GM19452 (cell line): Measurements from ENCODE around the gene NR3C2.

ENCODE experiments used
- ATAC-seq: cut with Tn5 transposase; IDR thresholded peaks from one replicate; pipeline ENCODE4 v1.9.1; 2021; ENCODE audit not compliant: unreplicated experiment

NR3C2 gene

DNA sequence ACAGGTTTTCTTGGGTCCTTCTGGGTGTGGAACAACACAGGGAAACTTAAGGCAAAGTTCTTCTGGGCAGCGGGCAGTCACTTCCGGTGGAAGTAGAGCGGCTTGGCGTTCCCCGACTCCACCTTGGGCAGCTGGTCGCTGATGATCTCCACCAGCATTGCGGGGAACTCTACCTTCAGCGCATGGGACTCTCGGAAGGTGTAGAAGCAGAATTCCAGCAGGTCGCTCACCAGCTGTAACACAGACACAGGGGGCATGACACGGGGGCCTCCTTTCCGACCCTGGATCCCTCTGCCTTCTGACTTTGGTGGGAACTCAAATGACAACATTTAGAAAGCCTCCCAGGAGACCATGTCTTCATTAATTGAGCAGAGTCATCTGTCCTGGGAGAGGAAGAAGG, 360.9 kb downstream of the NR3C2 start:
- ATAC-seq: no peak

DNA sequence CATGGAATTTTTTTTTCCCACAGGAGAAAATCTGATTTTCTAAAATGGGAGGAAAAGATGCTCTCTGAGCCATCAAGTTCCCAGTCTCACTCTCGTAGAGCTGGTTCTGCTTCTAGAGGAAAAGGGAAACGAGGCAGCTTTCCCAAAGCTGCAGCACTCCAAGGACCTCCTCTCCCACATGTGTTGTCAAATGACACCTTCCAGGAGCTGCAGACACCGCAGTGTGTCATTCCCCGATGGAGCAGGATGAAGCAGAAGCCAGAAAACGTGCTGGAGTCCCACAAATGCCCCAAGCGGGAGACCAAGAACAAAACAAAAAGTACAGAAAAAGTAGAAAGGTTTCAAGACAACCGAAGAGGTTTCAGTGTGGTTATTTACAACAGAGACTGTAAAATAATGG, 362.3 kb downstream of the NR3C2 start:
- ATAC-seq: no peak

DNA sequence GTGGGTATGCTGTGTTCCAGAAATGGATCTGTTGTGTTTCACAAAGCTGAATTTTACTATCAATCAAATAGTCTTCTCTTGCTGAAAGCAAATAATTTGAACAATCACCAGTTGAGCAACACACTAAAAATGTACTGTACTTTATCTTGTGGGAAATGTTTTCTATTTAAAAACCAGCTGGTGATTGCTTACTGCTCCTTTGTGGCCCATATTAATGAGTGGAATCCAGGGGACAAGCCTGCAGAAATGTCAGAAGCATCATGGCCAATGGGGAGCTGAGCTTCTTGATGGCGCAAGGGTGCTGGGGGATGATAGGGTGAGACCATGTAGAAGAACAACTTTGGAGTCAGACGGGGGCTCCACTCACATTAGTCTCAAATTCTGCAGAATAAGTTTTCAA, 364.2 kb downstream of the NR3C2 start:
- no peak for ATAC-seq

DNA sequence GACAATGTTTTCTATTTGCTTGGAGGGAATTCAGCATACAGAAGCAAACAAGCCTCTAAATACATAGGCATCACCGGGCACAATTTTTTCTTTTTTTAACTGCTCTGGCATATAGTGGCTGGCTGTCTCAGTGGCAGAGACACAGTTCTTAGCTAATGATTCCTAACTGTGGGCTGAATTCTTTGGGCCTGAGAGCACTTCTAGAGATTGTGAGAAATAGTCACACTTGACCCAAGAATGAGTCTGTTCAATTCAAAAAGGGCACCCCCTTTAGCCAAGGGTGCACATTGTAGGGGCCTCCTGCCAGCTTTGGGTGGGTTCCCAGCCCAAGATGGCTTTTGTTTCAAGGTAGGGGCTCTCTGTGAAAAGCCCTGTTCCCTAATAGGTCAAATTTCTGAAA, 364.6 kb downstream of the NR3C2 start:
- no peak for ATAC-seq

DNA sequence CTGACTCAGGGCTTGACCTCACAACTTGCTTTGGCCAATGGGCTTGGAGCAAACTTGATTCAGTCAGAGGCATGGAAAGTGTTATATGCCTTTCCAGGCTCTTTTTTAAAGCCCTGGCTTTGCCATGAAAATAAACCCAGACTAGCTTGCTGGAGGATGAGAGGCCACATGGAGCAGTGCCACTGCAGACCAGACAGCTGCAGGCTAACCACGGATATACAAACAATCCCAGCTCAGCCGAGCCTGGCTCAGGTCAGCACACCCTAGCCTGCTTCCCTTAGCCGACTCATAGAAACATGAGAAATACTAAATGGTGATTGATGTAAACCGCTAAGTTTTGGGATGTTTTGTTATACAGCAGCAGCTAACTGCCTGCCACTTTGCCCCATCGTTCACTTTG, 365.2 kb downstream of the NR3C2 start:
- ATAC-seq: no peak

DNA sequence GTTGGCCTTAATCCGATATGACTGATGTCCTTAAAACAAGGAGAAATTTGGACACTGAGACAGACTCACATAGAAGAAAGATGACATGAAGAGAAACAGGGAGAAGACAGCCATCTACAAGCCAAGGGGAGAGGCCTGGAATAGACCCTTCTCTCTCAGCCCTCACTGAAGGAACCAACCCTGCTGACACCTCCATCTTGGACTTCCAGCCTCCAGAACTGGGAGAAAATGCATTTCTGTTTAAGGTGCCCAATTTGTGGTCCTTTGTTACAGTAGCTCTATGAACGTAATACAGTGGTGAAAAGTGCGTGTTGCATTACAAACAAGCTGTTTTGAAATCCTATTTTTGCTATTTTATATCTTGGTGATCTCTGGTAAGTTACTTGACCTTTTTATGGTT, 366.8 kb downstream of the NR3C2 start:
- ATAC-seq: no peak

DNA sequence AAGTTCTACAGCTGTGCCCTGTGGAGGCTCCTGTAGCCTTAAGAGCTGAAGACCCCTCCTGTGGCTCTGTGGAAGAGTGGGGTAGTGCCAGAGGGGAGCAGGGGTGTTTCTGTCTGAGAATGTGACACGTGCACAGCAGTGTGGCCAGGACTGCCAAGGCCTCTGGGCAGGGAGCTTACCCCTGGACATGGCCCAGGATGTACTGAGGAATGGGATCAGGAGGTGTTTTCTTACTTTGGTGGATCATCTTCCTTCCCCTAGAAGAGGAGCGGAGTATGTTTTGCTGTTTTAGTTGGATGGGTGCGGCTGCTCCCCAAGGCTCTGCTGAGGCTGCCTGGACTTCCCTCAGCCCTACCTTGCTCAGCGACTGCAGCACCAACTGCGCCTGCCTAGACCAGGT, 367.8 kb downstream of the NR3C2 start:
- no peak for ATAC-seq

DNA sequence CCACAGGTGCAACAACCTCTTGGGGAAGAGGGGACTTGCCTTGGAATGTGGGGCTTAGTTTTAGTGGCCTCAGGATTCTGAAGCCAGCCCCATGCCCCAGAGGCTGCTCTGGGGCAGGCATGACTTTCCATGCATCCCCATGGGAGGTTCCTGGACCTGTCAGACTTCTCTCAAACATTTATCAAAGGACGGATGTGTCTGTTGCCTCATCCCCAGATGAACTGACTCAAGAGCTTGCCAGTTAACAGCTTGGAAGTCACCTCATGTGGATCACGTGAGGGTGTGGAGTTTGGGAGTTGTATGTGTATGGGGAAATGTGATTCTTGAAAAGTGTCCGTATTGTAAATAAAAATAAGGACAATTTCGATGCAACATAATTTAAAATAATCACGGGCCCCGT, 368.9 kb downstream of the NR3C2 start:
- ATAC-seq: no peak

DNA sequence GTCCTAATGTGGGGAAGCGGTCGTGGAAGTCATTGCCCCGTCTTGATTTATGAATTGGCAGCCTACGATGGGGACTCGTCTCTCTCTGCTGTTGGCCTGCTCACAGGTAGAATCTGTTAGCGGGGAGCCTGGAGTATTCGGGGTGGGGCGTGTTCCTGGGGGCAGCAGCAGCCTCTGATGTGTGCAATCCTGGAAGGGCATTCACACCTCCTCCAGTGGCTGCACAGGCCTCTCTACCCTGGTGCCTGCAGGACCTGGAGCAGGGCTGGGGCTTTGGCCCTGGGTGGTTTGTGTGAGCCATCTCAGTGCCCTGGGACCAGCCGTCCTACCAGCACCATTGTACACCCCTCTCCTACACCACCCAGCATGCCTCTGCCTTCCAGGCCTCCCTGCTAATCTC, 369.4 kb downstream of the NR3C2 start:
- no peak for ATAC-seq

DNA sequence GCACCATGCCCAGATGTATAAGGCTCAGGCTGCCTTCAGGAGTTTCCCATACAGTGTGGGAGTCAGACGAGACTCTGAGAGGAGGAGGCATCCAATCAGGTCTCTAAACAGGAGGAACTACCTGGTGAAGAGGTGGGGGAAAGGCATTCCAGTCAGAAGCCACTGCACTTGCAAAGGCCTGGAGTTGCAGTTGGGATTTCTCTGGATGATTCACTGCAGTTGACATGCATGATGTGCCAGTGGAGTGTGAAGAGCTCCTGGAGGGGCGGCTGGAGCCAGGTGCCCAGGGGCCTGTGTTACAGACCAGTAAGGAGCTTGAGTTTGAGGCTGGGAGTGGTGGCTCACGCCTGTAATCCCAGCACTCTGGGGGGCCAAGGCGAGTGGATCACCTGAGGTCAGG, 371.2 kb downstream of the NR3C2 start:
- ATAC-seq: no peak

DNA sequence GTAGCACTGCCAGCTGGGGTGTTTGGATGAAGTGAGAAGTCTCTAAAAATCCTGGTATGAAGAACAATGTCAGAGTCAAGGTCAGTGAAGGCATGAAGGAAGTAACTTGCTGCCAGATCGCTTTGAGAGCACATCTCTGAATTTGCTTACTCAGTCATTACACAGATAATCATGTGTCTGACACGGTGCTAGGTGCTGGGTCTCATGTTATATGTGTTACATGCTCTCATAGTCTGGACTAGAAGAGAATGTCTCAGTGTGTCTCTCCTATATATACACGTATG, 372.4 kb downstream of the NR3C2 start:
- no peak for ATAC-seq

DNA sequence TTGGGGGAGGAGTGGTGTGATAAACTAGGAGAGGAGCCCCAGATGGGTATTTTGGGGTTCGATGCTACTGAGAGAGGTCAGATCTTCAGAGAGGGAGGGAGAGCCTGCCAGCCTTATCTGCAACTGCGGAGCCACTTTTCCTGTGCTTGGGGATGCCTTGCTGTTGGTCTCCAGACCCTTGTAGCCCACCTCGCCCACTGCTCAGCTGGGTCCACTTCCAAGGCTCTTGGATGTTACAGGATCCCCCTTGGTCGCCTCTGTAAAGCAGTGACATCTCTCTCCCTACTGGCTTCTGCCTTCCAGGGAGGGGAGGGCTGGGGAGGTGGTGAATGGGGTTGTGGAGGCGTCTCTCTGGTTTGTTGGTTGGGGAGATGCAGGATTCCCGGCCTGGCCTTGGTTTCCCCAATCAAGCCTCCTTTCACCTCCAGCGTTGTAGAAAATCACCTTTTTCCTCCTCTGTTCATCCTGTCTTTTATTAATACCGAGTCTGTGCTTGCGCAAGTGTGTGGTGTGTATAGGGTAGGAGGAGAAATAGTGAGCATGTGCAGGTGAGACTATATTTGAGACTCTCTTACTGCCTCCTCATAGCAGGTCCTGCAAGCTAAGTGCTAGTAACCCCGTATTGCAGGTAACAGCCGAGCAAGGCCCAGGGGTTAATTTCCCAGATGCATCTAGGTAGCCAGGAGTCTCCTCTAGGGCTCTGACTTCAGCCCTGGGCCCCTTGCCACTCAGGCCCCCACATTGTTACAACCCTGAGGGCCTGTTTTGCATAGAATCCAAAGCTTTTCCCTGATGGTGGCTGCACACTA, 372.9 kb downstream of the NR3C2 start:
- ATAC-seq: no peak

DNA sequence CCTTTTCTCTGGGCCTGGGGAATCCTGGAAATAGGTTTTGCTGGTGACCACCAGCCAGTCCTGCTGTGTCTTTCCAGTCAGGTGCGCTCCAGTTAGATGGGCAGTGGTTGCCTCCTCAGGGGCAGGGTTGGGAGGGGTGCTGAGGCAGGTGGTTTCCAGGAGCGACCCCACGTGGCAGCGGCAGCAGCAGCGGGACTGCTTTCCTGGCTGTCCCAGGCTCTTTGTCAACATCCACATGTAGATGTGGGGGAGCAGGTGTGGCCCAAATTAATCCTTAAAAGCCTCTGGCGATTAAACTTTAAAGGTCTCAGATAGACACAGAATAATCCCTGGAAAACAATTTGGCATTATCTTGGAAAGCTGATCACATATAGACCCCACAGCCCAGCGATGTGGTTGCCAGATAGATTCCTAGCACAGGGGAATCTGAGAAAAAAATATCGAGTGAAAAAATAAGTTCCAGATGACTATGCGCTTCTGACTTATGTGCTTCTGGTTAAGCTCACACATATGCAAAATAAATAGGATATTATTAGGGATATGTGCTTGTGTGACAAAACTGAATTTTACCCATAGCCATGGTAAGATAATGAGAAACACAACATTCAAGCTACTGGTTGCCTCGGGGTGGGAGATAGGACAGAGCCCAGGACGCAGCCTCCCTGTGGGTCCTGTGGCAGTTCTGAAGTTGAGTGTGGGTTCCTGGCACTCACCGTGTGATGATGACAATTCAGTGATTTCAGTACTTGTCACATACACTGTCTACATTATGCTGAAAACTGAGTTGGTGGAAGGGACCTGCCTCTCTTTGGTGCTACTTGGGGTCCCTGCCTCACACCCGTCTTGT, 373.9 kb downstream of the NR3C2 start:
- no peak for ATAC-seq

DNA sequence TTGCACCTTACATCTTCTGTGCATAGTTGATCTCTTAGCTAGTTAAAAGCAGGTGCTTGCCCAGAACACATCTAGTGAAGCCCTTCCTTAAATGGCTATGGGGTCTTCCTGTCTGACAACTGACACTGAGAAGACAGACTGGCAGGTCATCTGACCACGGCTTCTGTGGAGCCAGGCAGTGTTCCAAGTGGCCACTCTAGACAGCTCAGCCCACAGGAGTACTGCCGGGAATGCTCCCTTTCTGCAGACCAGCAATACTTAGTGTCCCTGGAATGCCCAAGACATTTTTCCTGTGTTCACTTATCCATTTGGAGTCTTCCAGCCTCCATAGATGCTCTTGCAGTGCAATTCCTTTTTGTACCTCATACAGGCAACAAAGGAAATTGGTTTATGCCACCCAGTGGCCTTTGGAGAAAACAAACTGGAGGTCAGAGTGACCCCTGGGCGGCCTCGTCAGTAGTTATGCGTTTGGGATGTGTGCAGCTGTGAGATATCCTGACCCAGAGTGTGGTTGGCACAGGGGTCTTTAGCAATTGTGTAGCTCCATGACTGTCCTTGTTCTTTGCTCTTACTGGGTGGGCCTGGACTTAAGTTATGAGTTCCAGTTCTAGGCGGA, 374.8 kb downstream of the NR3C2 start:
- ATAC-seq: no peak

DNA sequence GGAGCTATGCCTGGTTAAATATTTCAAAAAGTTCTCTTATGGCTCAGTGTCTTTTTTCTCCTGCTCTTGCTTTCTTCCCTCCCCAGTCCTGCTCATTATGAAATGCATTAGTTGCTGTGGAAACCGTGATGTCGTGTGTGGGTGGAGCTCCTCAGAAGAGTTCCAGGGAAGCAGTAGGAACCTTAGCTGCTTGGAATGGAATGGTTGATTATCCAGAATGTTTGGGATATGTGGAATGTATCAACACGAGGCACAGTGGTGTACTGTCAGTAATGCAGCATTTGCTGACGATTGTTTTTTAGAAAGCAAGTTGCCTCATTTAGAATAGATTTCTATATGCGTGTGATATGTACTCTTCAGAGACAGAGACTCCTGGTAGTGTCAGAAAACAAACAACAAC, 377.1 kb downstream of the NR3C2 start:
- no peak for ATAC-seq

DNA sequence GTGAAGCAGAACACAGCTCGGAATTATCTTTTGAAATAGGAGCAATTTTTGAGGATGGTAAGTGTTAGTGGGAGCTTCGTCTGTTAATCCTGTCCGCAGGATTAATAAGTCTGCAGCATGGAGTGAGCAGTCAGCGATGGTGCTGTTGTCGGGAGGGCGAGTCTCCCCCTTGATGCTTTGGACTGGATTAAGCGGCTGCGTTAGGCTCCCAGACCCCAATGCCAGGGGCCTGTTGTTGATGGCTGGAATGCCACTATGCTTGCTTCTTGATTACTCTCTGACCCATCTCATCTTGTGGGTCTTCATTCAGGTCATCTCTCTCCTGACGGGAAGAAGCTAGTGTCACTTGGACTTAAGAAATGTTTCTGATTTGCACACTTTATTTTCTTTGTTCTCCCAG, 377.8 kb downstream of the NR3C2 start:
- ATAC-seq: no peak

DNA sequence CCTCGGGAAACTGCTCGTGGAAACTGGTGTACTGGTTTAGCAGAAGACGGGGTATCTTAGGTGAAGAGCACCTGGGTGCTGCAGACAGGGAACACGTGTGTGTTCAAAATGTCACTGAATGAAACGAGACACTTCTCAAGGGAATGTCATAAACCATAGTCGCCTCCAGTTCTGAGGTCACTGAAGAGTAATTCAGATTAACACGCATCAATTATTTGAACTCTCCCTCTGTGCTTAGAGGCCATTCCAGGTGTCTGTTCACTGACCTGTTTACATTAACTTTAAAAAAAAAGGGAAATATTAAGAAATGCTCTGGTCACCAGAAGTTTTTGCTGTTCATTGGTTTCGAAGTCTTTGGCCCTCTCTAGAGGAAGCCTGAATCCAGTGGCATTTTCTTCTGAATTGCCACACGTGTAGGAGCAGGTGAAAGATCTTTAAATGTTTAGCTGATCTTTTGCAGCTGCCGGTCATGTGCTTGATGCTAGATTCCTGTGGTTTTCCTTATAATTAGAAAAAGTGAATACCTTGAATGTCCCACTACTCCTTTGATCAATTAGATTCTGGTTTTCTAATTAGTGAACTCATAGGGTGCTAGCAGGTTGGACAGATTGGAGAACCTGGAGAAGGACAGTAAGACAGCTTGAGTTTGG, 379.8 kb downstream of the NR3C2 start:
- ATAC-seq: no peak

DNA sequence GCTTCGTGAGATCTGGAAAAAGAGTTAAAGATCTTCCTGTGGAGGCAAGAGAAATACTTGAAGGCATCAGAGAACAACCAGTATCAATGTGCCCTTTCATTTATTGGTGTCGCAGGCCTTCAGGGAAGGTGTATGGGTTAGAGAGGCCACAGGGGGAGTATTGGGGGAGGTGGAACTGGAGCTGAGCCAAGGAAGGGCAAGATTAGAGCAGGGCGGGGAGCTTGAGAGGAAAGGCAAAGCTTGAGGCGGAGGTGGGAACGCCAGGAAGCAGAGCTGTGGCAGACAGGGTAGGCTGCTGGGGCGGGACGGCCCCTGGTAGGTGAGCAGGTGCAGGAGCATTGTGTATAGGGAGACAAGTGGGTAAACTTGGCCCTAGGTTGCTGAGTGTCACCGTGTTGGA, 380.4 kb downstream of the NR3C2 start:
- no peak for ATAC-seq

DNA sequence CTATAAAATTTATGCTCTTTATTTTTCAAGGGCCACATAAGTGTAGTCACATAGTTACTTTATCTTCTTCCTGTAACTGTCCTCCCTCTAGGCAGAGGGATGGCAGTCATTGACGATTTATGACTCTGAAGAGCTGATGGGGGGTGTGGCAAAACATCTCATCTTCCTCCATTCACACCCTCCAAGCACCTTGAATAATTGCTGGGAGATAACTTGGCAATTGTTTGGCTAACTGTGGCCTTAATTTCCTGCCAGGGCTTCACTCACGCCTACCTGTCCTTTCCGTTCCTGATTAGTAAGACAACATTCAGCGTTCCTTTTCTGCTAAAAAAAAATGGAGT, 381.1 kb downstream of the NR3C2 start:
- ATAC-seq: no peak

DNA sequence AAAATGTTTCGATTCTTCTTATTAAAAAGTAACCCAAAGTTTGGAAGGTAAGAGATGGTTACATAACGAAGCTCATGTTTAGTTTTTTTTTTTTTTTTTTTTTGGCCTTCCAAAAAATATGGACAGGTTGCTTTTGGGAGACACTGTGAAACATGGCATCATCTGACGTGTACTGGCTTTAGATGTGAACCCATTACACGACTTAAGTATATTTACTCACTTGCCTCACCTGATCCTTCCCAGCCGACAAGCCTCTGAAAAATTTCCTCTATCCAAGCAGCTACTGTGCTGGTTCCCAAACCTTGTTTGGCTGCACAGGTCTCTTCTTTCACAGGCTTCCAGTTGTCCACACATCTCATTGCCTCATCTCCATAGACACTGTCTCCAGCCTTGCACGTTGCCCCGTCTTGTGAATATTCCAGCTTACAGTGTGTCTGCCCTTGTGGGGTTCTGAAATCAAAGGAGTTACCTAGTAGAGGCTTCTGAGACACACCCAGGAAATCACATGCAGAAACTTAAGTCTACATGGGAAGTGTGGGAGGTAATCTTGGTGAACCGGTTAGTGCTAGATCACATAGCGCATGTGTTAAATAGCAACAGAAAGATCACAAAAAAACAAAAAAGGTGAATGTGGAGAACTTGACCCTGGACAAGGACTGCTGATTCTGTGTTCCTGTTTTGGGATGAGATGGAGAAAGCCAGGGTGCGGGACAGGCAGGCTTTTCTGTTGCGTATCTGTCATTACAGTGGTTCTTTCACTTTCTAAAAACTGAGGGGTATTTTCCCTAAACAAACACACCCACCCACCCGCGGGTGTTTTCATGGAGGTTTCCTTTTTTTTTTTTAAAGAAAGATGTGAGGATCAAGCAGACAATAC, 381.7 kb downstream of the NR3C2 start:
- no peak for ATAC-seq

DNA sequence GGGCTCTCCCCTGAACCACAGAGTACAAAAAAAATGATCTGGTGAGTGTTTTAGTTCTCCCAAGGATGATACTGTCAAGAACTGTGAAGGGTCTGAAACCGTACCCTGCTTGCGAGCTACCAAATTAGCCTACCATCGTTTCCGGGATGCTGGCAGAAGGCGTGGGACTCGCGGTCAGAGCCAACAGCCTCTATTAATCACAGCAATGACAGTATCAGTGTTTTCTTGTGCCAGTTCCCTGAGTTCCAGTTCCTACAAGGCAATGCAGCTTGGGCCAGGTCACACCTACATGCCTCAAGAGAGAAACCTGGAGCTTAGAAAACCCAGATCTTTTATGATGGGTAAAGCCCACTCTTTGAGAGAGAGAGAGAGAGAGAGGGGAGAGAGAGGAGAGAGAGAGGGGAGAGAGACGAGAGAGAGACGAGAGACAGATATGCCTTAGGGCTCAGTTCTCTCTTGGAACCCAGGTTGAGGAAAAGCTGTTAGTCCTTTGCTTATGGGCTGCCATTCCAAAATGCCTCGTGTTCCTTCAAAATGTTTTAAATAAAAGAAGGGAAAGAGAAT, 382.5 kb downstream of the NR3C2 start:
- ATAC-seq: no peak
